ENCODE measurements around the gene PACS1.
"Not testable (repeated sequence)": the region's sequence is repeated elsewhere in the genome, so short reads cannot be mapped to it uniquely, and the experiment has no call there.

PACS1 gene

DNA sequence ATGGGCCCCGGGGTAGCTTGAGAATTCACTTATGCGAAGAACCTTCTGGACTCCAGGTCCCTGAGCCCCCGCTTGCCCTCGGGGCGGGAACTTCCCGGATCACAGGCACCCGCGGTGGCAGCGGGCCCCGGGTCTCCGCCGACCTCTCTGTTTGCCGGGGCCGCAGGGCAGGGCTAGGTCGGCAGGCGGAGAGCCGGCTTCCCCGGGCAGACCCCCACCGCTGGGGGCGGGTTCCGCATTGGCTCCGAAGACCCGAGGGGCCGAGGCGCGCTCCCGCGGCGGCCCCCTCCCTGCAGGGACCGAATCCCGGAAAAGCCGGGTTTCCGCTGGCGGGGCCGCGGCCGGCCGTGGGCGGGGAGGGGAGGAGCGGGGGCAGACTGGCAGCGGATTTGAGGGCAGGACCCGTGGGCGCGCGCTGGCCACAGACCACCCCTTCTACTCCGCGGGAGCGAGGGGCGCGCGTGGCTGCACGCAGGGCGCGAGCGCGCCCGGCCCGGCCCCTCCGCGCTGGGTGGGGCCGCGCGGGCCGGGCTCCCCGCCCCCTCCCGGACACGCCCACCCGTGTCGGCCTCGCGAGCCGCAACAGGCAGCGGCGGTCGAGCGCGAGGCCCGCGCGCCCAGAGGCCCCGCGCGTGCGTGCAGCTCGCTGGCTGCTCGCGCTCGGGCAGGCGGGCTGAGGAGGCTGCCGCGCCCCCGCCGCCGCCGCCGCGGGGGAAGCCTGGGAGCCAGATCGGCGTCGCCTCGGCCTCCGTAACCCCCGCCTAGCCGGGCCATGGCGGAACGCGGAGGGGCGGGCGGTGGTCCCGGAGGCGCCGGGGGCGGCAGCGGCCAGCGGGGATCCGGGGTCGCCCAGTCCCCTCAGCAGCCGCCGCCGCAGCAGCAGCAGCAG lies at the start of gene PACS1:
PACS1 (plus strand) TSS at position 558 of the 889 bp plus-strand sequence; CDS start at position 773, 215 bp downstream.
- peak; percentile 84 to 87 for DNase-seq

DNA sequence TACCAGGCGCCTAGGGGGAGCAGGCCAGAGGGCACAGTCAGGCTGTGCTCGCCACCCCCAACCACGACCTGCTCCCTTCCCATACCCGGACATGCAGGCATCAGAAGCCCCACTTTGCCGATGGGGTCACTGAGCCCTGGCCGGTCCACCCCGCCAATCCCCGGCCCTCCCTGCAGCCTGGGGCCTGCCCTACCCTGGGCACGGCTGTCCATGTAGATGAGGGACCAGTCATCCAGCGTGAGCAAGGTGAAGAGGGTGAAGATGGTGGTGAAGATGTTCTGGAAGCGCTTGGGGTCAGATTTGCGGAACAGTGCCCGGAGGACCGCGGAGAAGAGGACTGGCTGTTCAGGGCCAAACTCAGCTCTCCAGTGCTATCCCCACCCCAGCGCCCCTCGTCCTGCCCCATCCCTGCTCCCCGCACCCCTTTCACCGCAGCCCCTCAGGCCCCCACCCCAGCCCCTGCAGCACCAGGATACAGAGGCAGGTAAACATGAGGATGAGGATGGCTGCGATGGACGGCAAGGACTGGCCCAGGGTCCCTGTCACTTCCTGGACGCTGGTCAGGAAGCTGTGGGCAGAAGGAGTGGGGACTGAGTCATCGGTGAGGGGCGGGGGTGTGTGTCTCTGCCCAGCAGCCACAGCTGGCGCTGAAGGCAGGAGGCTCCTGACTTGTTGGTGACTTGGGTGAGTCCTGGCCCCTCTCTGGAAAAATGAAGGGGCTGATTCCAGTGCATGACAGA lies 49.3 kb upstream of the PACS1 start:
- DNase-seq: peak in 1 of 2 experiments; percentile 52

DNA sequence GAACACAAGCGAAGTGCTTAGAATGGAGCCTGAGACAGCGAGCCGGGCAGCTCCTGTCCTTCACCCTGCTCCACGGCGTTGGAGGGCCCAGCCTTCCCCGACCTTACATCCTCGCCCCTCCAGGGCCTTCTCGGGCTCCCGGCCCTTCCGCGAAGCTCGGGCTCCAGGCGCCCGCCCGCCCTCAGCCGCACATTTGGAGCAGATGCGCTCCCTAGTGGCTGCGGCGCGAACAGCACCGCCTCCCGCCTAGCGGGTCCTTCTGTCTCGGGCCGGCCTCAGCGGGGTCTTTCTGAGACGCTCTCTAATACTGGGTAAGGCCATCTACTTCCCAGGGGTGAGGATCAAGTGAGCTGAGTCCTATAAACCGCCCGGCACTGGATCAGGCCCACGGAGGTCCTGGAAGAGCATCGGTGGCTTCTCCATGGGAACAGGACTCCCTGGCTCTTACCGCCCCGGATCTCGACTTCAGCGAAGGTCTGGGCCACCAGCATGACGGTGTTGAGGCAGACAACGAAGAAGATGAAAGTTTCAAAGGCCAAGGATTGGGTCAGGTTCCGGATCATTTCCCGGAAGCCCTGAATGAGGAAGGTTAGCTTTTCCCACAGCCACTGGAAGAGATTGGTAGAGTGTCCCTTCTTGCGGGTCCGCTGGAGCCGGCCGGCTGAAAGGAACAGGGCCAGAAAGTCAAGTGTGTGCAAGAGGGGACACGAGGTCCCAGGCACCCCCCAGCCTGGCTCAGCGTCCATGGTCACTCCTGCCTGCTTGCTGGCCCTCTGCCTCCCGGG lies 47.5 kb upstream of the PACS1 start:
- DNase-seq: peak; percentile 92 to 93

DNA sequence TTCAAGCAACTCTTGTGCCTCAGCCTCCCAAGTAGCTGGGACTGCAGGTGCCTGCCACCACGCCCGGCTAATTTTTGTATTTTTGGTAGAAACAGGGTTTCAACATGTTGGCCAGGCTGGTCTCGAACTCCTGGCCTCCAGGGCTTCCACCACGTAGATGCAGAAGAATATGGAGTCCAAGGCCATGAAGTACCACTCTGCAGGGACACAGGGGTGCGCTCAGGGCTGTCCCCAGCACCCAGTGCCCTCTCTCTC lies 47.0 kb upstream of the PACS1 start:
- not testable (repeated sequence) for DNase-seq

DNA sequence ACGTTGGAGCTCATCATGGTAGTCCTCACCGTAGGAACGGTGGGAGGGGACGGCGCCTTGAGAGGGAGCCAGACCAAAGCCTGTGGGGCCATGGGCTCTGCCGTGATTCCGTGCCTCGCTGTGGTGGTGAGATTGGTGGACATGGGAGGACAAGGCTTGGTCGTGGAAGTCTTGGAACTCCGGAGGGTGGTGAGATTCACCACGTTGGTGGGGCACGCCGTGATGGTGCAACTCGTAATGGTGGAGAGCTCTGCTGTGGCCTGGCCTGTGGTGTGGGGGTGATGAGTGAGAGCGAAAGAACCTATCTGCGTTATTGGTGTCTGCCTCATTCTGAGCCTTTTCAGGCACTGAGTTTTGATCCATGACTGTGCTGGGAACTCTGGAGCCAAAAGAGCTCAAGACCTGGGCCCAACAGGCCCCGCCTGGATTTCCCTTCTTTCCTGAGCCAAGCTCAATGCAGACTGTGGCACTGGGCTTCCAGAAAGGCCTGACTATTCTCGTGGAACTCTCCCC lies 44.0 kb upstream of the PACS1 start, which contains the start of gene CATSPER1:
CATSPER1 (minus strand) TSS at position 463 of the 513 bp plus-strand sequence; CDS start at position 363, 100 bp downstream.
- no peak for DNase-seq

DNA sequence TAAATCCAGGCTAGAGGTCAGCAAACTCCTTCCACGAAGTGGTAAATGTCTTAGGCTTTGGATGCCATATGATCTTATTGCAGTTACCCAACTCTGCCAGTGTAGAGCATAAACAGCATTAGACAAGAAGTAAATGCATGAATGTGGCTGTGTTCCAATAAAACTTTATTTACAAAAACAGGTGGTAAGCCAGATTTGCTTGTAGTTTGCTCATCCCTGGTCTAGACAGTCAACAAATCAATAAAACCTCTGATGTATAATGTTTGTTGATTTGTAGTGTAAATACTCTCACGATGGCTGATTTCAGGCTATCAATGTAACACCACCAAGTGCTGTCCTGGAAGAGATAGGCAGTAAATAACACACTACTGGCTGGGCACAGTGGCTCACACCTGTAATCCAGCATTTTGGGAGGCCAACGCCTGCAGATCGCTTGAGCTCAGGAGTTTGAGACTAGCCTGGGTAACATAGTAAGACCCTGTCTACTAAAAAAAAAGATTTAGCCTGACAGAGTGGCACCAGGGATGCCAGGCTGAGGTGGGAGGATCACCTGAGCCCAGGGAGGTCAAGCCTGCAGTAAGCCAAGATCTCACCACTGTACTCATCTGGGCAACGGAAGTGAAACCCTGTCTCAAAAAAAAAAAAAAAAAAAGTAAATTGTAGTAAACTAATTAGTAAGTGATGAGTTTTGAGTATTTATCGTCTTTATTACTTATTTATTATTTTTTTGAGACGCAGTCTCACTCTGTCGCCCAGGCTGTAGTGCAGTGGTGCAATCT lies 36.9 kb upstream of the PACS1 start:
- no peak for DNase-seq

DNA sequence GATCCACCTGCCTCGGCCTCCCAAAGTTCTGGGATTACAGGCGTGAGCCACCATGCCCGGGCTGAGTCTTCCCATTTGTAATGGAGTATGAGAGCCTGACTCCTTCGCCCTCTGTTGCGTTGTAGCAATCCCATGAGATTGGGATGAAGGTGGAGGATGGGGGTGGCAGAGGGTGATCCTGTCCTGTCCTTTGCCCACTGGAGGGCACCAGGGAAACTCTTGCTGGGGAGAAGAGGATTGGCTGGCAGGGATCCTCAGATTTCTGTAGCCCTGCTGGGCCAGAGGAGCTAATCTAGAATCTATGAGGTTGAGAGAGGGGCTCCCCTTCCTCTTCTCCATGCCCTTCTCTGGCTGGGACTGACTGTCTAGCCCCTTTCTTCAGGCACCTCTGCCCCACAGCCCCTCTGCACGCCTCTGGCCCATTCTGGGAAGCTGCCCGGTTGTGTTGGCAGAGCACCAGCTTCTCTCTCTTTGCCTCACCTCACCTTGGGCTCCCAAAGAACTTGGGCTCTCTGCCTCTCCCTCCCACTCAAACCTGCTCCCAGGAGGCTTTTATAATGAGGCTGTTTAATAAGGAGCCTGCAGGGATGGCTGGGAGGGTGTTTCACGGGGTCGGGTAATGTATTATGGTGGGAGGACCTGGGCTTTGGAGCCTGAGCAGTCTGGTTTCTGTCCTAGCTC lies 34.3 kb upstream of the PACS1 start:
- no peak for DNase-seq

DNA sequence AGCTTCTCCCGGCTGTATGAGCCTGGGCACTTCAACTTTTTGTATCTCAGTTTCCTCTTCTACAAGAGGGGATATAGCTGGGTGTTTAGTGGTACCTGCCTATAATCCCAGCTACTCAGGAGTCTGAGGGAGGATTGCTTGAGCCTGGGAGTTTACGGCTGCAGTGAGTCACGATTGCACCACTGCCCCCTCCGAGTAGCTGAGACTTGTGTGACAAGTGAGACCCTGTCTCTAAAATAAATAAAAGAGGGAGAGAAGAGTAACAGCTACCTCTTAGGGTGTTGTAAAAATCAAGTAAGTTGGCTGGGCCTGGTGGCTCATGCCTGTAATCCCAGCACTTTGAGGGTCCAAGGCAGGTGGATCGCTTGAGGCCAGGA lies 33.8 kb upstream of the PACS1 start:
- DNase-seq: no peak

DNA sequence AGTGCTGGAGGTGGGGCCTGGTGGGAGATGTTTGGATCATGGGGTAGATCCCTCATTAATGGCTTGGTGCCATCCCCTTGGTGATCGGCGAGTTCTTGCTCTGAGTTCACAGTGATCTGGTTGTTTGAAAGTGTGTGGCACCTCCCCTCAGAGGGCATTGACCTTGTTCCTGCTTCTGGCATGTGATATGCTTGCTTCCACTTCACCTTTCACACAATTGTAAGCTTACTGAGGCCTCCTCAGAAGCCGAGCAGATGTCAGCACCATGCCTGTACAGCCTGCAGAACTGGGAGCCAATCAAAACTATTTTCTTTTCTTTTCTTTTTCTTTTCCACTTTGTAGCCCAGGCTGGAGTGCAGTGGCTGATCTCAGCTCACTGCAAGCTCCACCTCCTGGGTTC lies 32.7 kb upstream of the PACS1 start:
- no peak for DNase-seq

DNA sequence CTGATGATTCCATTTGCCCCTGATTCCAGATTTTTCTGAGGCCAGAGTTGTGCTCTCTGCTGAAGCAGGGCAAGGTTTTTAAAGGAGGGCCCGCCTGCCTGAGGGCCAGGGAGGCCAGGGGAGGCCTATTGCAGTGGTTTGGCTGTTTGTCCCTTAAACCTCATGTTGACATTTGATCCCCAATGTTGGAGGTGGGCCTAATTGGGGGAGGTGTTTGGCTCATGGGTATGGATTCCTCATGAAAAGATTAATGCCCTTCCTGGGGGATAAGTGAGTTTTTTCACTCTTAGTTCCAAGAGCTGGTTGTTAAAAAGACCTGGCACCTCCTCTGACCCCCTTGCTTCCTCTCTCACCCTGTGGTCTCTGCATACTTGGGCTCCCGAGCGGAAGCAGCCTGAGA lies 30.3 kb upstream of the PACS1 start:
- no peak for DNase-seq

DNA sequence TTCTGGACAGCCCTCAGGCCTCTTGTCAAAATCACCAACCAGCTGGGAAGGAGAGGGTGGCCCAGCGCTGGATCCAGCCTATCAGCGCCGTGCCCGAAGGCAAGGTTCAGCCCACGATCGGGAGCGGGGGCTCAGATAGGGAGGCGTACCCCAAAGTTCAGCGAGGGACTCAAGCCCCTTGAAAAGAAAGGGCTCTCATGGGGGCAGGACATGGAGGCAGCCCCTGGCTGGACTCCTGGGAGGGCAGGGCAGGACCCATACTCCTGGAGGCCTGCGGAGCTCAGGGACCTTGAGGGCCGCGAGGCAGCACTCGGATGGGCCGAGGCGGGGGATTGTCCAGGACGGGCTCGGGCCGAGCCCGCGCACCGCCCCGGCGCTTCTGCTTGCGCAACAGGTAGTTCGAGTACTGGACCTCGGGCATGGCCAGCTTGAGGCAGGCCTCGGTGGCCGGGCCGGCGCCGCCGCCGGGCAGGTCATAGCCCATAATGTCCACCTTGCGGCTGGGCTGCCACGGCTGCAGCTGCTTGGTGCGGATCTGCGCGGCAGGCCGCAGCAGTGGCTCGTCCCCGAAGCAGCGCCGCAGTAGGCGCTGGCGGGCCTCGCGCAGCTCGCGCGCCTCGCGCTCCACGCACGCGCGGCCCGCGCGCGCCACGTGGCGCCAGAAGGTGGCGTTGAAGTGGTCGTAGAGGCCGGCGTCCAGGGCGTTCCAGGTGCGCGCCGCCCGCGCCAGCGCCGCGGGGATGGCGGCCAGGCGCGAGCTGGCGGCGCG lies 27.7 kb upstream of the PACS1 start:
- no peak for DNase-seq

DNA sequence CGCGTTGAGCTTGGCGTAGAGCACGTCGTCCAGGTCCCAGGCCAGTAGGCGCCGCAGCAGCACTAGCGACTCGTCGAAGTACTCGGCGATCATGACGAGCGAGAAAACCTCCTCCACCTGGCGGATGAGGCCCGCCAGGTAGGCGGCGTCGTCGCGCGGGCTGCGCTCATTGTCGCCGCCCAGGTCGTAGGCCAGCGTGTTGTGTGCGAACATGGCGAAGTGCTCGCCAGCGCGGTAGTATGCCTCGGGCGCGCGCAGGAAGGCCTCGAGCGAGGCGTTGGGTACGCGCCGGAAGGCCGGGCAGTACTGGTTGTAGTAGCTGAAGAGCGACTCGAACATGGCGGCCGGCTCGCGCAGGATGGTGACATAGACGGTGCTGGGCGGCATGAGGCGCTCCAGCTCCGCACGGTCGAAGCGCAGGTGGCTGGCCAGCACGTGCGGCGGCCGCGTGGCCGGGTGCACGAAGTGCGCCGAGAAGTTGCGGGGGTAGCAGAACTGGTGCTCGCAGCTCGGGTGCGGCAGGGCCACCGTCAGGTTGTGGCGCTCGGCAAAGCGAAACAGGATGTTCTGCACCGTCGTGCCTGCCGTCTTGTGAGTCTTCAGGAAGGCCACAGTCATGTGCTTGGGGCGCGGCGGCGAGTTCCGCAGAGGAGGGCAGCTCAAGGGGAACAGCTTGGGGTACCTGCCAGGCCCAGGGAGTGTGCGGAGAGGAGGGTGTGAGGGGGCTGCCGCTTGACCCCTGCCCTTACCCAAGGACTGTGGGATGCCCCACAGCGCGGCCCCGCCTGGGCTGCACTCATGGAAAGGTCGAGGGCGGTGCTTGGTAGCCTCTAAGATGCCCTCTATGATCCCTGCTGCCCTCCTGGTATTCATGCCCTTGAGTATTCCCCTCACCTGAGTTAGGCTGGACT lies 26.8 kb upstream of the PACS1 start:
- no peak for DNase-seq

DNA sequence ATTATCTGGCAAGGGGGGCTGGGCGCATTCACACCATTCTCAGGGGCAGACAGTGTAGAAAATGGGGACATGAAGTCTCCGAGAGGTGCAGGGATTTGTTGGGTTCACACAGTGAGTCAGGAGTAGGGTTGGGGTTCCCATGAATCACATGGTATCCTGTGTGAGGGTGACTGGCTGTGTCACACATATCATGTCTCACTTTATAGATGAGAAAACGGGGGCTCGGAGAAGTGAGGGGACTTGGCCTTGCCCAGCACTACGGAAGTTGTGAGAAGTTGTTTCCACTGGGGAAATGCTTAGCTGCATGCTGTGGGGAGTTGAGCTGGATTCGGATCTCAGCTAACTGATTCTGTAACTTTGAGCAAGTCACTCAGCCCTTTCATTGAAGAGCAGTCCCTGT lies 25.3 kb upstream of the PACS1 start:
- DNase-seq: no peak

DNA sequence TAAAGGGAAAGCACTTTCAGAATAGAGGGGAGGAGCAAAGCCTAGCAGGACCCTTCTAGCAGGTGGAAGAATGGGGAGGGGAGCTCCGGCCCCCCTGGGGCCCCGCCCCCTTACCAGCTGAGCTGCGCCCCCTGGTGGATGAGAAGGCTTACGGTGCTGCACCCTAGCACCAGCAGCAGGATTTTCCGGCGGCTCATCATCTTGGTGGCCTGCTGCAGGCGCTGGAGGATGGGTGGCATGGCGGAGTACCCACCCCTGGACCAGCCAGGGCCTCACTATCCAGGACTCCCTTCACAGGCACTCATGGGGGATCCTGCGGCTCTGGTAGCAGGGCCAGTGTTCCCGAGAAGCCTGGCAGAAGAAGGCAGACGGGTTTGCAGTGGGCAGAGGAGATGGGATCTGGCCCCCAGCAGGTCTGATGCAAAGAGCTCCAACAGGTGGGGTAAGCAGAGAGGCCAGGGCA lies 24.9 kb upstream of the PACS1 start:
- DNase-seq: peak; percentile 86 to 88

DNA sequence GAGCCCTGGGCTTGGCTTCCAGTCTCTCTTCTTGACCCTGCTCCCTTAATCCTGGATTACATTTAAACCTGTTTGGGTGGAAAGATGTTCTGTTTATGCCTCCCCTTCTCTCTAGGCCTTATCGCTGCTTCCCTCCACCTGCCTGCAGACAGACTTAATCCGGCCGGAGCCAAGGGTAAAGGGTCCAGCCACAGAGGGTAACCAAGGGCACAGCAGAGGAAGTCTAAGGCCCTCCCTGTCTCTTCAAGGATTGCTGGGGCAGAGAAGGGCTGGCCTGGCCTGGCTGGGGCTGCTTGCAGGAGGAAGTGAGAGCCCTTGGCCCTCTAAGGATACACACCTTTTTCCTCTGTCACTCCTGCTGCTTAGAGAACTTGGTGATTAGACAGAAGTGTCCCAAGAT lies 23.2 kb upstream of the PACS1 start:
- DNase-seq: no peak

DNA sequence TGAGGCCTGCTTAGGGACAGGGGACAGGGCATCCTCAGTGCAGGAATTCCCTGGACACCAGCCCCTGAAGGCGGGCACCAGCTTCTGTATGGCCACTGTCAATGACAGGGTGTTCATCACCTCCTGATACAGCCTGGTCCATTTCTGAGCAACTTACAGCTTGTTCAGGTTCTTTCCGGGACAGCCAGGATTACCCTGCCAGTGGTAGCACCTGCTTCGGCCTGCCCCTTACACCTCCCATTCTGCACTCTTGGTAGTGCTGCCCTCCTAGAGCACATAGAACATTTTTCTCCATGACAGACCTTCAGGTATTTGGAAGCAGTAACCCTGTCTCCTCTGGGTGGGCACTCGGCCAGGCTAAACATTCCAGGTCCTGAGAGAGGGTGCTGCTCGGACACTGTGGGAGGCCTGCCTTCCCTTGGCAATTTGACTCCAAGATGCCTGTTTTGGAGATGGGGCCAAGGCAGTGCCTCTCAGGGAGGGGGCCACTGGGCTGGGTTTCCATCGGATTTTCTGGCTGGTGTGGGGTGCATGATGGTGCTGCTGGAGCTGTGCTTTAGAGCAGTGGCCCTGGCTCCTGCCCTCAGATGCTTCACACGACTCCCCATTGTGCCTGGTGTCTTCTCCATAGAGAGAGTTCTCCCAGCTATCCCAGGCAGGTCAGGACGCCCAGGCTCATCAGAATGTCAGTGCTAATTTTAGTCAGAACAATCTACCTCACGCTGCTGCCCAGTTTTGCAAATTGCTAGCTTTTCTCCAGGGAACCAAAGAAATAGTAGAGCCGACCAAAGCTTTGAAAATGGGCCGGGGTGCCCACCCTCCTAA lies 22.3 kb upstream of the PACS1 start:
- DNase-seq: no peak

DNA sequence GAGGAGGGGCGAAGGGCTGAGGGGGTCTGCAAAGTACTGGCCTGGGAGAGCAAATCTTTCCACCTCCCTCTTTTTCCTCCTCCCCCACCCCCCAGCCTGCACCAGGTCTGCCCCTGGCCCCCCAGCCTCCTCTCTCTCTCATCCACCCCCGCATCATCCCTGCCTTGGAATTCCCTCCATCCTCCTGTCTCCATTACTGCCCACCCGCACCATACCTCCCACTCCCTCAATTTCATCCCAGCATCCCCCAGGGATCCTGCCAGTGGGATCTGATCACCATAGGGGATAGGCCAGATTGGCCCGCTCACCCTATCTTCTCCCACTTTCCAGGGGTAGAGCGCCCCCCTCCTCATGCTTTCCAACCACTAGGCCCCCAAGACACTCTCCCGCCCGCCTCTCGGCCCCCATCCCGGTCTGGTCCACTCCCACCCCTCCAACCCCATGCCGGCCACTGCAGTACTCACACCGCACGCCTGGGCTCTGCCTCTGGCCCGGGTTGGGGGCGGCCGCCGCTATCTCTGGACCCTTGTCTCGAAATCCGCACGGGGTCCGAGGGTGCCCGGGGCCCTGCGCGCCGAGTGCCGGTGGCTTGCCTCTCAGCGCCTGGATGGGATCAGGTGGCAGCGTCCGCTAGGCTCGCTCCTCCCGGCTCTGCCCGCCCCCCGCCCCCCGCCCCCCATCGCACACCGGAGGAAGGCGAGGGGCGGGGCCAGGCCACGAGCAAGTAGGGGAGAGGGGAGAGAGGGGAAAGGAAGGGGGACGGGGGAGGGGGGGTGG lies 21.3 kb upstream of the PACS1 start, which contains the start of gene GAL3ST3:
GAL3ST3 (minus strand) TSS at position 615 of the 777 bp plus-strand sequence. CDS start 3,746 bp downstream, outside the sequence.
- DNase-seq: no peak

All from activated T-cell treated with anti-CD3 and anti-CD28 coated beads, Interleukin-2, amount 50 U/mL, for 48 hours (primary cell).